GM12878 (cell line): ENCODE results near the gene RBM4B.

Experiments
- BRCA1 ChIP-seq: IDR thresholded peaks from 2 replicates; pipeline ENCODE4 v1.6.1; 2011; ENCODE audit warnings: low read depth, low read length, improper control_type of control experiment
- E2F8 ChIP-seq: fragments of 450-650 bp; IDR thresholded peaks from 2 replicates; pipeline ENCODE4 v1.6.1; 2018; ENCODE audit warnings: mild to moderate bottlenecking, low read depth, moderate library complexity; ENCODE audit not compliant: partially characterized antibody
- MAX ChIP-seq: IDR thresholded peaks from 2 replicates; pipeline ENCODE4 v1.6.1; 2012; ENCODE audit warnings: low read depth, low read length, improper control_type of control experiment
- RFX5 ChIP-seq: IDR thresholded peaks from 2 replicates; pipeline ENCODE4 v1.6.1; 2011; ENCODE audit warnings: low read depth, low read length, improper control_type of control experiment
- SKIL ChIP-seq: fragments of 450-650 bp; IDR thresholded peaks from 2 replicates; pipeline ENCODE4 v1.6.1; 2017; ENCODE audit warnings: mild to moderate bottlenecking, low read depth, inconsistent platforms; ENCODE audit not compliant: poor library complexity, severe bottlenecking
- SP1 ChIP-seq: IDR thresholded peaks from one replicate; pipeline ENCODE4 v1.6.1; 2011; ENCODE audit warnings: low read depth, low read length

- TF ChIP-seq SKIL (no peak), RFX5 (no peak), E2F8 (no peak), MAX (no peak), BRCA1 (no peak), SP1 (no peak)
Measured at GRCh38 chr11:66700742-66701141, 23.1 kb upstream of the RBM4B start.
